Mesothelial cell of epicardium (in vitro differentiated cells): Measurements from ENCODE around the gene PDGFRB. TPM values are rescaled to one million over a fixed set of nuclear protein-coding genes. Genes with fewer than 3 reads are reported as not detected.

Experiments
- DNase-seq, 2 experiments: peaks; one replicate each; pipeline ENCODE4 v3.0.0; 2021; ENCODE audit warnings: low spot score in 2 of 2; ENCODE audit not compliant: unreplicated experiment in 2 of 2
- H3K27ac Mint-ChIP-seq: 2 replicates; pipeline ENCODE4 v1.8.0; 2021; ENCODE audit warnings: mixed read lengths
- H3K27me3 Mint-ChIP-seq: 2 replicates; pipeline ENCODE4 v1.8.0; 2021; ENCODE audit warnings: low read depth, mixed read lengths
- H3K36me3 Mint-ChIP-seq: 2 replicates; pipeline ENCODE4 v1.8.0; 2021; ENCODE audit warnings: mixed read lengths
- H3K4me1 Mint-ChIP-seq: 2 replicates; pipeline ENCODE4 v1.8.0; 2021; ENCODE audit warnings: mixed read lengths
- H3K4me3 Mint-ChIP-seq: 2 replicates; pipeline ENCODE4 v1.8.0; 2021; ENCODE audit warnings: mild to moderate bottlenecking, moderate library complexity, mixed read lengths
- H3K9me3 Mint-ChIP-seq: 2 replicates; pipeline ENCODE4 v1.8.0; 2021; ENCODE audit warnings: mixed read lengths
- CTCF ChIP-seq: fragments of 200-600 bp; sonication (generic); IDR thresholded peaks from one replicate; pipeline ENCODE4 v1.5.0; 2021; ENCODE audit warnings: antibody characterized with exemption; ENCODE audit not compliant: unreplicated experiment
- total RNA-seq: library from RNA; stranded (reverse); gene quantifications from 3 replicates; pipeline ENCODE4 v1.2.1, GENCODE V29; 2021

Gene PDGFRB
- total RNA-seq, 1 donor from 2014 or later, result 100 TPM

DNA sequence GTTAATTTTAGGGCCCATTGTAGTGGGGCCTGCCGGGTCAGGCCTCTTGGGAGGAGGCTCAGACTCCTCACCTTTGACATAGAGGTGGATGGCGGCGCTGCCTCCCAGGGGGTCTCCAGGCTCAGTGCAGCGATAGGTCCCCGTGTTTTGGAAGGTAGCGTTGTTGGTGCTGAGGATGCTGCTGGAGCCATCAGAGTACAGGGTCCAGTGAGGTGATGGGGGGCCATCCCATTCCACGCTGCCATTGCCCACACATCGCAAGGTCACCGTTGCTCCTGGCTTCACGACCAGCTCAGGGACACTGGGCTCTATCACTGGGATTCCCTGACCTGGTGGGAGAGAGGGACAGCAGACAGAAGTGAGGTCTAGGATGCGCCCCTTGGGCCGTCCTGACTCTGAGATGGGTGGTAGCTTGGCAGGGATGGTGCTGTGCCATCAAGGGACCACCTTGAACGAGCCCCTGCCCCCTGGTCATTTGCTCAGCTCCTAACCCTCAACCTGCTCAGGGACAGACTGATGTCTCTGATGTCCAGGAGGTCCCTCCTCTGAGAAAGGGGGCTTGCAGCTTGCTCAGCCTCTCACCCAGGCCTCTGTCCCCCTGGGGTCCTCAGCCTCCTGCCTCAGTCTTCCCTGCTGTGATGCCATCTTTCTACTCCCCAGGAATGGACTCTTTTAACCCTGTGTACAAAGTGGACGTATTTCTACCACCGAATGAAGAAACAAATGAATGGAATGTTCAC lies 74.8 kb downstream of the PDGFRB start:
- H3K27ac Mint-ChIP-seq, result no peak overlapping the region

DNA sequence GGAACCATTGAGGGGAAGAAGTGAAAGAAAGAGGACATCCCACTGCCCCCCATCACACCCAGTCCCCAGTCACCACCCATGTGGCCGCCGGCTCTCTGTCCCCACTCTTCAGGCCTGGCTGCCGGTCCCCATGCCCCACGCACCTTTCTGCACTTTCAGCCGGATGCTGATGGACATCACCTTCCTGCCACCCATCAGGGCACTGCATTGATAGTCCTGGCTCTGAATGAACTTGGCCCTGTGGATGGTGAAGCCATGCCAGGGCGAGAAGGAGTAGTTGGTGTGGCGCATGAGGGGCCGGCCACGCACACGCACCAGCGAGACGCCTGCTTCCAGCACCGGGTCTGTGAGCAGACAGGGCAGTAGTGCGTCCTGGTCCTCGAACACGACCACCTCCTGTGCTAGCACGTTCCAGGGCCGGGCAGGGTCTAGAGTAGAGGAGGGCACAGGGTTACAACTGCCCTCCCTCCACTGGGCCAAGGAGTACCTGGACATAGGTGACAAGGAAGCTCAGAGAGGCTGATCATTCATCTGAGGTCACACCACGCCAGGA lies 75.7 kb downstream of the PDGFRB start:
- H3K4me1 Mint-ChIP-seq, result peaks cover 3% of the 10 kb centered on the region
- no peak for TF ChIP-seq CTCF
- DNase-seq, result peak in 1 of 2 experiments; percentile 22
- no peak overlapping the region for H3K4me3 Mint-ChIP-seq
- H3K27ac Mint-ChIP-seq, result no peak overlapping the region
- no peaks in the 10 kb centered on the region for H3K27me3 Mint-ChIP-seq
- H3K36me3 Mint-ChIP-seq, result no peaks in the 10 kb centered on the region
- H3K9me3 Mint-ChIP-seq, result no peaks in the 10 kb centered on the region

More for the DNA sequence above, 74.8 kb downstream of the PDGFRB start:
- DNase-seq, result peak in 1 of 2 experiments; percentile 34
- Mint-ChIP-seq H3K36me3 (no peaks in the 10 kb centered on the region), H3K4me3 (no peak overlapping the region), H3K9me3 (no peaks in the 10 kb centered on the region), H3K27me3 (peaks cover 2% of the 10 kb centered on the region), H3K4me1 (peaks cover 3% of the 10 kb centered on the region)
- no peak for TF ChIP-seq CTCF

DNA sequence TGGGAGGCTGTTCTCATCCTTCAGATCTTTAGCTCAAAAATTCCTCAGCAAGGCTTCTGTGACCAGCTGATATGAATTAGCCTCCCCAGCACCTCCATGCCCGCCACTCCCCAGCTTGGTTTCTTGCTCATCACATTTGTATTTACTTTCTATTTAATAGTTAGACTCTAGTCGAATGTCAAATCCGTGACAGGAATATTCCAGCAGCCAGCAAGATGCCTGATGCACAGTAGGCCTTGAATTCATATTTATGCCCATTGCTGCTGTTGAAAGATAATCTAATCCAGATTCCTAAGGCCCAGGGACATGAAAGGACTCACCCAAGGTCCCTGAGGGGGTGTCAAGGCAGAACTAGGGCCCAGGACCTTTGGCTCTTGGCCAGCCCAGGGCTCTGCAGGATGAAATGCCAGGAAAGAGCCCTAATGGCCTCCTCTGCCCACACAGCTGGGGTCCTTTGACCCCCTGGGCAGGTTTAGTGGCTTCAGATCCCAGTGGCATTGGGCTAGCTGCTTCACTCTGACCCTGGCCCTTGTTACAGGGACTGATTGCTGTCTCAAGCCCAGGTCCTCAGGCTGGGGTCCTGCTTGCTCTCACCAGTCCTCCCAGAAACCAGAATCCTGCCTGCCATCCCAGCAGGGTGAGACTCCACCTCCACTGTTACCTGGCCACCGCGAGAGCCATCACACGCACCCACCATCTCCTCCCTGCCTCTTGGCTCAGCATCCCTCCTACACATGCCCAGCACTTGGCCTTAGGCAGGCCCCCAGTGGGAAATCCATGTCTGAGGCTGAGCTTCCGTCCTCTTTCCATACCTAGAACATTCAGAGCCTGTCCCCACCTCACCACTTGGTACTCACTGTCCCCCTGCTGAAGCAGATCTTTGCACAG lies 76.6 kb downstream of the PDGFRB start:
- Mint-ChIP-seq H3K36me3 (no peaks in the 10 kb centered on the region), H3K4me1 (peaks cover 3% of the 10 kb centered on the region), H3K9me3 (no peaks in the 10 kb centered on the region), H3K27ac (no peak overlapping the region), H3K4me3 (no peak overlapping the region), H3K27me3 (no peaks in the 10 kb centered on the region)
- no peak for TF ChIP-seq CTCF
- DNase-seq, result peak in 1 of 2 experiments; percentile 33

DNA sequence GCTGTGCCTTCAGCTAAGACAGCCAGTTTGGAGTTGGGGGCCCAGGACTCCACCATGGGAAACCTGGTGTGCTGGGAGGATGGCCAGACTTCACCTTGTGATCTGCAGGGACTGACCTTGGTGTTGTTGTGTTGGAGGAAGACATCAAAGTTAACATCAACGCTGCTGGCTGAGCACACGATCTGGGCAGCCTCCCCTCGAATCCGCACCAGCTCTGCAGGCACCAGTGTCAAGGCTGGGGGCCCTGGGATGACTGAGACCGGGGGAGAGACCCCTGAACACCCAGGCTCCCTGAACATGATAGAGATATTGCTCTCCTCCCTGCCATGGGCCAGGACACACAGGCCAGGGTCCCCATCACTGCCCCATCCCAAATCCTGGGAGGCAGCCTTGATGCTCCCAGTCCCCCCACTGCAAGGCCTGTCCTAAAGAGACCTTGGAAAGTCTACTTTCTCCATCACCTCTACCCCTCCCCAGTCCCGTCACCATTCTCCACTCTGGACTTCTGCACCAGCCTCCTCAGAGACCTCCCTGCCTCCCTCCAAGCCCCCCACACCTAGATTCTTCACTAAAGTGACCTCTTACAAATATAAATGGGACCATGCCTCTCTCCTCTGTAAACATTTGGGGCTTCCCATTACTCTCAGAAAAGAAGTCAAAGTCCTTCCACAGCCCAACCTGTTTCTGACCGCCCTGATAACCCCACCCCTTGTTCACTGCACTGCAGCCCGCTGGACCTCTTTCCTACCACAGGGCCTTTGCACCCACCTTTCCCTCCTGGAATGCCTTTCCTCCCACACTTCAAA lies 77.4 kb downstream of the PDGFRB start:
- TF ChIP-seq CTCF, result no peak
- H3K4me1 Mint-ChIP-seq, result peaks cover 3% of the 10 kb centered on the region
- H3K9me3 Mint-ChIP-seq, result no peaks in the 10 kb centered on the region
- no peak overlapping the region for H3K27ac Mint-ChIP-seq
- peak in 1 of 2 experiments; percentile 32 for DNase-seq
- H3K4me3 Mint-ChIP-seq, result no peak overlapping the region
- no peaks in the 10 kb centered on the region for H3K36me3 Mint-ChIP-seq
- no peaks in the 10 kb centered on the region for H3K27me3 Mint-ChIP-seq

DNA sequence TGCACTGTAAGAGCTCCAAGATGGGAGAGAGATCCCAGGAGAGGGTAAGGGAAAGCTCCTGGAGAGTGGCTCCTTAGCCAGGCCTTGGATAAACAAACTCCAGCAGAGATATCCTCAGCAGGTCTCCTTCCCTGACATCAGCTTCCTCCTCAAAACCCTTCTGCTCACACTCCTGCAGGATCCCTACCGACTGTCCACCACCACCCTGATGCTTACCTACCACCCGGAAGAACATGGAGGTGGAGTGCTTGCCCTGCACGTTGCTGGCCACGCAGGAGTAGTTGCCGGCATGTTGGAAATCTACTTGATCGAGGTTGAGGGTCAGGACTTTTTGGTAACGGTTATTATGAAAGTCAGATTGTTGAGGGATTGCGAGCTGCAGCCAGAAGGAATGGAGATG lies 78.6 kb downstream of the PDGFRB start:
- peaks cover 5% of the 10 kb centered on the region for H3K9me3 Mint-ChIP-seq
- peaks cover under 1% of the 10 kb centered on the region for H3K4me1 Mint-ChIP-seq
- no peak overlapping the region for H3K4me3 Mint-ChIP-seq
- TF ChIP-seq CTCF, result no peak
- no peak overlapping the region for H3K27ac Mint-ChIP-seq
- no peak for DNase-seq
- H3K27me3 Mint-ChIP-seq, result no peaks in the 10 kb centered on the region
- H3K36me3 Mint-ChIP-seq, result no peaks in the 10 kb centered on the region
